HAP-1 (cell line): ENCODE measurements around the gene ZNF493.

Experiments
- DNase-seq, 2 experiments: peaks; one replicate each; pipeline ENCODE4 v3.0.0-alpha.2; 2016 to 2020; ENCODE audit warnings: low spot score in 2 of 2
- H3K27me3 ChIP-seq: fragments of 250-450 bp; sonication (Bioruptor Pico); 2 replicates; pipeline ENCODE4 v1.5.1; 2020; ENCODE audit warnings: low read depth, mild to moderate bottlenecking, moderate library complexity
- H3K36me3 ChIP-seq: fragments of 250-450 bp; sonication (Bioruptor Pico); replicated peaks from 2 replicates; pipeline ENCODE4 v1.5.1; 2020; ENCODE audit warnings: mild to moderate bottlenecking
- H3K4me1 ChIP-seq: fragments of 250-450 bp; sonication (Bioruptor Pico); 2 replicates; pipeline ENCODE4 v1.5.1; 2020; ENCODE audit warnings: mild to moderate bottlenecking
- H3K4me3 ChIP-seq: fragments of 250-450 bp; sonication (Bioruptor Pico); 2 replicates; pipeline ENCODE4 v1.5.1; 2020; ENCODE audit warnings: mild to moderate bottlenecking, moderate library complexity
- H3K9me3 ChIP-seq: fragments of 250-450 bp; sonication (Bioruptor Pico); 2 replicates; pipeline ENCODE4 v1.5.1; 2020; ENCODE audit warnings: mild to moderate bottlenecking, moderate library complexity
- in situ Hi-C: fragments of 300-500 bp; cut with MboI; formaldehyde crosslinking; loops from 3 replicates; pipeline ENCODE4 v1.14.3; 2020; ENCODE audit warnings: low sequenced_read_pairs, inconsistent platforms, mixed read lengths

ZNF493 gene

GRCh38 chr19:21432590-21432989, 35.7 kb downstream of the ZNF493 start:
- H3K36me3 ChIP-seq: no peaks in the 10 kb centered on the region
- in situ Hi-C loops: no loop called here
- no peaks in the 10 kb centered on the region for H3K4me1 ChIP-seq
- no peak for DNase-seq
- H3K4me3 ChIP-seq: no peak overlapping the region
- H3K9me3 ChIP-seq: no peaks in the 10 kb centered on the region
- no peaks in the 10 kb centered on the region for H3K27me3 ChIP-seq

DNA sequence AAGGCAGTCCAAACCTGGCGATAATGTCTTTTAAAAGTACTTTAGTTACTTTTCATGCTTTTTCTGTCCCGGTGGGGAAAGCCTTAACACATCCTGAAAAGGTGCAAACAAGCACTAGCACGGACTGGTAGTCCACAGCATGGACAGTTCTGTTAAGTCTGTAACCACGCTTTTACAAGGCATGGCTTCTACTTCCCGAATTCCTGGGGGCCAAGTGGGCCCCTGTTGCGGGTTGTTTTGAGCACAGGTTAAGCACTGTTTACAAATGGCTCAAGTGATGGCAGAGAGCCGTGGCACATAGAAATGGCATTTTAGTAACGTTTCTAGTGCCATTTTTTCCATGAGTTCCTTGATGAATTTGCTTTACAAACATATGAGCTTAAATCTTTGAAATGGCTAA, 37.6 kb downstream of the ZNF493 start:
- in situ Hi-C loops: no loop called here
- no peaks in the 10 kb centered on the region for H3K4me1 ChIP-seq
- no peak for DNase-seq
- H3K9me3 ChIP-seq: no peaks in the 10 kb centered on the region
- no peaks in the 10 kb centered on the region for H3K36me3 ChIP-seq
- no peak overlapping the region for H3K4me3 ChIP-seq
- no peaks in the 10 kb centered on the region for H3K27me3 ChIP-seq

- H3K27me3 ChIP-seq: no peaks in the 10 kb centered on the region
- DNase-seq: no peak
- in situ Hi-C loops: no loop called here
- H3K4me1 ChIP-seq: no peaks in the 10 kb centered on the region
- H3K9me3 ChIP-seq: no peaks in the 10 kb centered on the region
- no peak overlapping the region for H3K4me3 ChIP-seq
- no peaks in the 10 kb centered on the region for H3K36me3 ChIP-seq
These were observed 38.1 kb downstream of the ZNF493 start for GRCh38 chr19:21434967-21435544.

DNA sequence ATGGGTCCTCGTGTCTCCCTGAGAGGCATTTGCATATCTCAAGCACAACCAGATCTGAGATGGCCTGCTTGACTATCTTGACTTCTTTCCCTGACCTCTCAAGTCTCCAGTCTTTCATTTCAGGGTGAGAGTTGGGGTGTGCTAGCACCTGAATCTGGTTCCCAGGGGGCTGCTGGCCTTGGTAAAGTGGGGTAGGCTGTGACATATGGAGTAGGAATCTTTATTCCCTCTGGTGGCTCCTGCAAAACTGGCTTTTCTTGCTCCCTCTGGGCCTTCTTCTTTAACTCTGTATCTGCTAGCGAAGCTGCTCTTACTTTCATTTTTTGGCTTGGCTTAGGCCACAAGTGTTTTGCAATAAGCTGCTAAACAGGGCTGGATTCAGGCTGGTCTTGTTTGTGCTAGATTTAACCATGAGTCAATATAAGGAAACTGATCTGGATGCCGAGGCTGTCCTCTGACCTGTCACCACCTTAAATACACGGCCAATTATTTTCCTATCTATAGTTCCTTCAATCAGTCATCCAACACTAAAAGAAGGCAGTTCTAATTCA, 42.3 kb downstream of the ZNF493 start:
- H3K9me3 ChIP-seq: no peaks in the 10 kb centered on the region
- in situ Hi-C loops: no loop called here
- H3K36me3 ChIP-seq: no peaks in the 10 kb centered on the region
- H3K4me1 ChIP-seq: no peaks in the 10 kb centered on the region
- H3K27me3 ChIP-seq: no peaks in the 10 kb centered on the region
- no peak overlapping the region for H3K4me3 ChIP-seq
- no peak for DNase-seq

DNA sequence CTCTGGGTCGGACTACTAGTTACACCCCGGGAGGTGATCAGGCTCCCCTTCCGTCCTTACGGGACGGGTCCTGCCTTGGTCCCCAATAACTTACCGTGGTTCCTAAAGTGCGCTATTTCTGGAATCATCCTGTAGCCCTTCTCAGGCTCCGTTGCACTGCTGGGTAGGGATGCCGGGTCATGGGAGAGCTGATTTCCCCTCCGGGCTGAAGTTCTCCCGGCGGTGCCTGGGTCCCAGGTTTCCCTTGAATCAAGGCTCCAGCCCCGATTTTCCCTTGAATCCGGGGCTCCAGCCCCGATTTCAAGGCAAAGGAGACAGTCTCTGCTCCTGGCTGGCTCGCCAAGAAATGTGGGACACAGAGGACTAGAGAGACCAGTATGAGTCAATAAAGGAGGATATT, 43.4 kb downstream of the ZNF493 start:
- DNase-seq: no peak
- in situ Hi-C loops: no loop called here
- no peaks in the 10 kb centered on the region for H3K9me3 ChIP-seq
- H3K4me1 ChIP-seq: no peaks in the 10 kb centered on the region
- H3K4me3 ChIP-seq: no peak overlapping the region
- H3K27me3 ChIP-seq: no peaks in the 10 kb centered on the region
- no peaks in the 10 kb centered on the region for H3K36me3 ChIP-seq

DNA sequence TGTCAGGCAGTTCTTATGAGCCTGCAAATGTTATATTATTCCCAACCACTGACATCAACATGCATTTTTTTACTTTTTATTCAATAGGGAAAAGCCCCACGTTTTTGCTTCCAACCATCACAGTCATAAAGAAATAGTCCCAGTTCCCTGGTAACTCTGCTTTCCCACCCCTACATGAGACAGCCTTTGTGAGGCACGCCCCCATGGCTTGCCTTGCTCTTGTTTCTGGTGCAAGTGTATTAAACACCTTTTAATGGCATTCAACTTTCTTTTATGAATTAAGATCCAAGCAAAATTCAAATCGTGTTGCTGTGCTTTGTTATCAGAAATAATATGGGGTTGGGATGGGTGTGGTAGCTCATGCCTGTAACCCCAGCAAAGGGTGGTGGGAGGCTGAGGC, 54.3 kb downstream of the ZNF493 start:
- in situ Hi-C loops: no loop called here
- no peaks in the 10 kb centered on the region for H3K4me1 ChIP-seq
- no peaks in the 10 kb centered on the region for H3K27me3 ChIP-seq
- H3K4me3 ChIP-seq: no peak overlapping the region
- DNase-seq: no peak
- no peaks in the 10 kb centered on the region for H3K9me3 ChIP-seq
- H3K36me3 ChIP-seq: no peaks in the 10 kb centered on the region

DNA sequence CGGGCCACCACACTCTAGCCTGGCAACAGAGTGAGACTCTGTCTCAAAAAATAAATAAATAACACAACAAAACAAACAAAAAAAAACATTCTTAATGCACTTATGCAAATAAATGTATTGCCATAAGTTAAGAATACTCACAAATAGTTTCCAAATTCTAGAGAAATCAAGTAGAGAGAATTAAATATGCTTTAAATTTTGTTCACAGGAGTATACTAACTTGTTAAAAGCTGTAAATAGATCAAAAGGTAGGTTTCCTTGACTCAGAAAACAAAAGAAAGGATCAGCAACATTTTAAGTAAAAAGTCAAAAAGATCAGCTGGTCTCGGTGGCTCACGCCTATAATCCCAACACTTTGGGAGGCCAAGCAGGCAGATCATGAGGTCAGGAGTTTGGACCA, 58.0 kb downstream of the ZNF493 start:
- H3K4me1 ChIP-seq: no peaks in the 10 kb centered on the region
- DNase-seq: no peak
- H3K36me3 ChIP-seq: no peaks in the 10 kb centered on the region
- no peaks in the 10 kb centered on the region for H3K27me3 ChIP-seq
- H3K9me3 ChIP-seq: no peaks in the 10 kb centered on the region
- no peak overlapping the region for H3K4me3 ChIP-seq
- in situ Hi-C loops: no loop called here

- in situ Hi-C loops: no loop called here
- Histone ChIP-seq H3K36me3 (no peaks in the 10 kb centered on the region), H3K9me3 (no peaks in the 10 kb centered on the region)
These were observed 63.8 kb downstream of the ZNF493 start for GRCh38 chr19:21460686-21461085.

DNA sequence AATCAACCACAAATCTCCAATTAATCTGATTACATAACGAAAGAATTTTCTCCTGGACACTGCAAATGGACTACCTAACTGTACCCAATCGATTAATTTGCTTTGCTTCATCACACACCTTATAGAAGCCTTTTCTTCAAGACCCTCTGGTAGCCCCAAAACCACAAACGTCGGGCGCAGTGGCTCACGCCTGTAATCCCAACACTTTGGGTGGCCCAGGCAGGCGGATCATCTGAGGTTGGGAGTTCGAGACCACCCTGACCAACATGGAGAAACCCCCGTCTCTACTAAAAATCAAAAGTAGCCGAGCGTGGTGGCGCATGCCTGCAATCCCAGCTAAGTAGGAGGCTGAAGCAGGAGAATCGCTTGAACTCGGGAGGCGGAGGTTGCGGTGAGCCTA, 65.6 kb downstream of the ZNF493 start:
- Histone ChIP-seq H3K36me3 (no peaks in the 10 kb centered on the region), H3K9me3 (no peaks in the 10 kb centered on the region), H3K4me3 (no peak overlapping the region), H3K4me1 (no peaks in the 10 kb centered on the region), H3K27me3 (no peaks in the 10 kb centered on the region)
- DNase-seq: no peak
- in situ Hi-C loops: no loop called here

More at GRCh38 chr19:21460686-21461085, 63.8 kb downstream of the ZNF493 start:
- Histone ChIP-seq H3K4me3 (no peak overlapping the region), H3K4me1 (no peaks in the 10 kb centered on the region), H3K27me3 (no peaks in the 10 kb centered on the region)
- DNase-seq: no peak

GRCh38 chr19:21463449-21464105, 66.6 kb downstream of the ZNF493 start:
- Histone ChIP-seq H3K27me3 (no peaks in the 10 kb centered on the region), H3K9me3 (no peaks in the 10 kb centered on the region), H3K36me3 (no peaks in the 10 kb centered on the region), H3K4me1 (no peaks in the 10 kb centered on the region), H3K4me3 (no peak overlapping the region)
- no peak for DNase-seq
- in situ Hi-C loops: no loop called here

DNA sequence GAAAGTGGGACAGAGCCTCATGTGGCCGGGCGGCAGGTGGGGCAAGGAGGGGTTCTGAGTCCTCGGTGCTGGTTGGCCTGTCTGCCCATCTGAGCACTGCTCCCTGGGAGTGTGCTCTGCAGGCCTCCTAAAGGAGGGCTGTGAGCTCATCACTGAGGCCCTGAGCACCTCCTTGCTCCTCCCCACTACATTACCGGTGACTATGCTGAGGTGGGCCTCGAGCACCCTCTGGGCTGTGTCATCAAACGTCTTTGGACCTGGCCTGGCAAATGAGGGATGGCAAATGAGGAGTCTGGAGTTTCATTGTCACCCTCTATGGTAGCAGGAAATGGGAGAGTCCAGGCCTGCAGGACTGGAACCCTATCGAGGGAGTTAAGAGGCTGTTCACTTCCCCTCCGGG, 69.7 kb downstream of the ZNF493 start:
- H3K27me3 ChIP-seq: no peaks in the 10 kb centered on the region
- H3K4me3 ChIP-seq: no peak overlapping the region
- H3K9me3 ChIP-seq: no peaks in the 10 kb centered on the region
- no peaks in the 10 kb centered on the region for H3K36me3 ChIP-seq
- H3K4me1 ChIP-seq: no peaks in the 10 kb centered on the region
- in situ Hi-C loops: no loop called here
- no peak for DNase-seq

GRCh38 chr19:21468791-21469190, 71.9 kb downstream of the ZNF493 start:
- Histone ChIP-seq H3K36me3 (no peaks in the 10 kb centered on the region), H3K27me3 (no peaks in the 10 kb centered on the region), H3K4me1 (no peaks in the 10 kb centered on the region), H3K9me3 (no peaks in the 10 kb centered on the region), H3K4me3 (no peak overlapping the region)
- DNase-seq: no peak
- in situ Hi-C loops: no loop called here

DNA sequence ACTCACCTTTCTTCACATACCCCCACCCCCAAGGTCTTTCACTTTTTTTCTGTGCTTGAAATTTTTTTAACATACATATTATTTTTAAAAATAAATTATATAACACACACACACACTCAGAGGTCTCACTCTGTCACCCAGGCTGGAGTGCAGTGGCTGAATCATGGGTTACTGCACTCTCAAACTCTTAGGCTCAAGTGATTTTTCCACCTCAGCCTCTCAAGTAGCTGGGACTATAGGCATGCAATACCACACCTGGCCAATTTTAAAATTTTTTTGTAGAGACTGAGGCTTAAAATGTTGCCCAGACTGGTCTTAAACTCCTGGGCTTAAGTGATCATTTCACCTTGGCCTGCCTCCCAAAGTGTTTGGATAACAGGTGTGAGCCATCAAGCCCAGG, 75.6 kb downstream of the ZNF493 start:
- Histone ChIP-seq H3K9me3 (no peaks in the 10 kb centered on the region), H3K27me3 (no peaks in the 10 kb centered on the region), H3K36me3 (no peaks in the 10 kb centered on the region), H3K4me1 (no peaks in the 10 kb centered on the region), H3K4me3 (no peak overlapping the region)
- no peak for DNase-seq
- in situ Hi-C loops: no loop called here

- Histone ChIP-seq H3K27me3 (no peaks in the 10 kb centered on the region), H3K9me3 (no peaks in the 10 kb centered on the region), H3K4me1 (no peaks in the 10 kb centered on the region), H3K4me3 (no peak overlapping the region), H3K36me3 (no peaks in the 10 kb centered on the region)
- in situ Hi-C loops: no loop called here
- no peak for DNase-seq
These were observed 77.8 kb downstream of the ZNF493 start for GRCh38 chr19:21474671-21475181.
